ENCODE data around the gene ARSJ. TPM values are rescaled to one million over a fixed set of nuclear protein-coding genes. Genes with fewer than 3 reads are reported as not detected.

The ARSJ gene
- total RNA-seq, 4 donors from 2014 or later = 18.1 to 26.0 (median 21.2) TPM

DNA sequence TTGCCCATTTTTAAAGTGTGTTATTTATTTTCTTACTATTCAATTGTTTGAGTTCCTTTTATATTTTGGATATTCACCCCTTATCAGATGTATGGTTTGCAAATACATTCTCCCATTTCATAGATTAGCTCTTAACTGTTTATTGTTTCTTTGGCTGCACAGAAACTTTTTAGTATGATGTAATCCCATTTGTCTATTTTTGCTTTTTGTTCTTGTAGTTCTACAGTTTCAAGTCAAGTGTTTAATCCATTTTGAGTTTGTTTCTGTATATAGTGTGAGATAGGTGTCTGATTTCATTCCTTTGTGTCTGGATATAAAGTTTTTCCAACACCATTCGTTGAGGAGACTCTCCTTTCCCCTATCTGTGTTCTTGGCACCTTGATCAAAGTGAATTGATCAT is 120.5 kb downstream of the ARSJ start:
- Histone ChIP-seq H3K9me3 (no peaks in the 10 kb centered on the region), H3K4me1 (no peaks in the 10 kb centered on the region), H3K36me3 (no peaks in the 10 kb centered on the region), H3K4me3 (no peak overlapping the region), H3K27me3 (no peaks in the 10 kb centered on the region), H3K27ac (replicated peaks in 1 of 4) (no peak overlapping the region)
- 45% methylated on average over 1 of the region's 1 CpG for WGBS
- no peak for DNase-seq (ENCODE audit: extremely low spot score)
- intact Hi-C loops (cut with DNase I) = no loop called here
- TF ChIP-seq EP300 (IDR thresholded peaks at IDR 0.05) (no peak), POLR2A (IDR thresholded peaks at IDR 0.05; ENCODE audit: low read depth) (no peak), POLR2AphosphoS5 (IDR thresholded peaks at IDR 0.05) (no peak)
- TF ChIP-seq, protein P1, sequence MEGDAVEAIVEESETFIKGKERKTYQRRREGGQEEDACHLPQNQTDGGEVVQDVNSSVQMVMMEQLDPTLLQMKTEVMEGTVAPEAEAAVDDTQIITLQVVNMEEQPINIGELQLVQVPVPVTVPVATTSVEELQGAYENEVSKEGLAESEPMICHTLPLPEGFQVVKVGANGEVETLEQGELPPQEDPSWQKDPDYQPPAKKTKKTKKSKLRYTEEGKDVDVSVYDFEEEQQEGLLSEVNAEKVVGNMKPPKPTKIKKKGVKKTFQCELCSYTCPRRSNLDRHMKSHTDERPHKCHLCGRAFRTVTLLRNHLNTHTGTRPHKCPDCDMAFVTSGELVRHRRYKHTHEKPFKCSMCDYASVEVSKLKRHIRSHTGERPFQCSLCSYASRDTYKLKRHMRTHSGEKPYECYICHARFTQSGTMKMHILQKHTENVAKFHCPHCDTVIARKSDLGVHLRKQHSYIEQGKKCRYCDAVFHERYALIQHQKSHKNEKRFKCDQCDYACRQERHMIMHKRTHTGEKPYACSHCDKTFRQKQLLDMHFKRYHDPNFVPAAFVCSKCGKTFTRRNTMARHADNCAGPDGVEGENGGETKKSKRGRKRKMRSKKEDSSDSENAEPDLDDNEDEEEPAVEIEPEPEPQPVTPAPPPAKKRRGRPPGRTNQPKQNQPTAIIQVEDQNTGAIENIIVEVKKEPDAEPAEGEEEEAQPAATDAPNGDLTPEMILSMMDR (IDR thresholded peaks at IDR 0.05) = no peak

DNA sequence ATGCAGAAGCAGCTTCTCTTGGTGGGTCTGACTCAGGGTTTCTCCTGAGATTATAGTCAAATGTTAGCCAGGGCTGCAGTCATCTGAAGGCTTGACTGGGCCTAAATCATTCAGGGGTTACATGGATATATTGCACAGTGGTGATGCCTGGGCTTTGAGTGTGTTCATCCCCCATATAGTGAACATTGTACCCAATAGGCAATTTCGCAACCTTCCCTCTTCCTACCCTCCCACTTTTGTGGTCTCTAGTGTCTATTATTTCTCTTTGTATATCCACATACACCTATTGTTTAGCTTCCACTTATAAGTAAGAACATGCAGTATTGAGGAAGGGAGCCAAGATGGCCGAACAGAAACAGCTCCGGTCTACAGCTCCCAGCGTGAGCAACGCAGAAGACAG is 127.6 kb downstream of the ARSJ start:
- H3K9me3 ChIP-seq = no peaks in the 10 kb centered on the region
- no peak overlapping the region for H3K4me3 ChIP-seq
- 78% methylated on average over 4 of the region's 5 CpGs for WGBS
- intact Hi-C loops (cut with DNase I) = no loop called here
- no peak for TF ChIP-seq POLR2A (IDR thresholded peaks at IDR 0.05; ENCODE audit: low read depth)
- TF ChIP-seq POLR2AphosphoS5 (IDR thresholded peaks at IDR 0.05) = no peak
- TF ChIP-seq EP300 (IDR thresholded peaks at IDR 0.05) = no peak
- TF ChIP-seq, protein P1 (IDR thresholded peaks at IDR 0.05) = no peak
- no peaks in the 10 kb centered on the region for H3K36me3 ChIP-seq
- H3K27me3 ChIP-seq = no peaks in the 10 kb centered on the region
- peaks cover 0 to 6% (median 5%) of the 10 kb centered on the region in 4 donors for H3K4me1 ChIP-seq
- H3K27ac ChIP-seq (replicated peaks in 1 of 4) = no peak overlapping the region
- DNase-seq (ENCODE audit: extremely low spot score) = no peak

Other genes starting within 250 kb of the ARSJ start
- 10 to 100 TPM; 48.2 to 66.2 (median 51.2) TPM for gene CAMK2D, start 217.9 kb downstream of the ARSJ start, total RNA-seq

Measured in esophagus muscularis mucosa (tissue), 4 donors.